CD4-positive, alpha-beta T cell (primary cell): ENCODE measurements around the gene ADGRL3. TPM values are rescaled to one million over a fixed set of nuclear protein-coding genes. Genes with fewer than 3 reads are reported as not detected.
"Not testable (repeated sequence)": the region's sequence is repeated elsewhere in the genome, so short reads cannot be mapped to it uniquely, and the experiment has no call there.

Experiments
- ATAC-seq: fragments of 200-7000 bp; cut with Tn5 transposase; one replicate; pipeline ENCODE4 v1.10.0; 2022; ENCODE audit warnings: mild to moderate bottlenecking; ENCODE audit not compliant: poor library complexity
- CTCF ChIA-PET: fragments of 350-600 bp; sonication (Branson Sonifier 250); formaldehyde crosslinking; loops from one replicate; lab custom pipeline; 2021; ENCODE audit warnings: antibody characterized with exemption, inconsistent platforms; lab: Charles Lee
- POLR2A ChIA-PET: fragments of 350-600 bp; sonication (Branson Sonifier 250); formaldehyde crosslinking; loops from one replicate; lab custom pipeline; 2021; ENCODE audit warnings: antibody characterized with exemption, inconsistent platforms; lab: Charles Lee
- DNase-seq, 14 experiments: peaks; one replicate each; pipeline ENCODE4 v3.0.0-alpha.2; 2013 to 2020; ENCODE audit warnings: mixed read lengths in 2 of 14
- H3K27ac ChIP-seq, 2 donors: one replicate each; pipeline versions ENCODE4 v1.5.1 to v1.7.0; 2013; ENCODE audit warnings: low read length in 2 of 2, low read depth in 1 of 2, mild to moderate bottlenecking in 1 of 2
- H3K27me3 ChIP-seq, 2 experiments: 1 replicate in 1 of 2; 2 replicates in 1 of 2; pipeline versions ENCODE4 v1.6.1 to v1.7.0; 2013; ENCODE audit warnings: low read length in 2 of 2, control low read depth in 1 of 2, mild to moderate bottlenecking in 1 of 2, moderate library complexity in 1 of 2; ENCODE audit not compliant: insufficient read depth in 2 of 2, control insufficient read depth in 1 of 2
- H3K36me3 ChIP-seq: one replicate; pipeline ENCODE4 v1.6.1; 2013; ENCODE audit warnings: low read length, control low read depth; ENCODE audit not compliant: insufficient read depth
- H3K4me1 ChIP-seq: one replicate; pipeline ENCODE4 v1.6.1; 2013; ENCODE audit warnings: low read length, control low read depth; ENCODE audit not compliant: insufficient read depth
- H3K4me3 ChIP-seq: one replicate; pipeline ENCODE4 v1.5.1; 2013; ENCODE audit warnings: mild to moderate bottlenecking, low read length, moderate library complexity
- H3K9me3 ChIP-seq, 2 experiments: 1 replicate in 1 of 2; 2 replicates in 1 of 2; pipeline versions ENCODE4 v1.6.1 to v1.7.0; 2013; ENCODE audit warnings: low read length in 2 of 2, mild to moderate bottlenecking in 2 of 2, control low read depth in 1 of 2, moderate library complexity in 1 of 2; ENCODE audit not compliant: control insufficient read depth in 1 of 2, insufficient read depth in 1 of 2
- H3K27ac Mint-ChIP-seq: one replicate; pipeline ENCODE4 v1.8.0; 2020; ENCODE audit warnings: mixed read lengths
- H3K27me3 Mint-ChIP-seq: one replicate; pipeline ENCODE4 v1.8.0; 2021; ENCODE audit warnings: mixed read lengths
- H3K36me3 Mint-ChIP-seq: one replicate; pipeline ENCODE4 v1.8.0; 2021; ENCODE audit warnings: low read depth, mixed read lengths
- H3K4me1 Mint-ChIP-seq: one replicate; pipeline ENCODE4 v1.8.0; 2021; ENCODE audit warnings: low read depth, mixed read lengths
- H3K4me3 Mint-ChIP-seq: one replicate; pipeline ENCODE4 v1.8.0; 2020; ENCODE audit warnings: mild to moderate bottlenecking, mixed read lengths
- H3K9me3 Mint-ChIP-seq: one replicate; pipeline ENCODE4 v1.8.0; 2020; ENCODE audit warnings: mixed read lengths
- CTCF ChIP-seq: fragments of 200-600 bp; IDR thresholded peaks from one replicate; pipeline ENCODE4 v1.8.0; 2022; ENCODE audit warnings: antibody characterized with exemption, mild to moderate bottlenecking
- intact Hi-C, 2 experiments: fragments of 100-400 bp; cut with DNase I in 1 of 2; cut with micrococcal nuclease in 1 of 2; formaldehyde crosslinking; loops; one replicate each; pipeline versions ENCODE4 v1.15.1 to v1.9.0; 2023 to 2025; cut with DNase I, micrococcal nuclease
- total RNA-seq, 174 experiments: library from RNA in 2 of 174; stranded (reverse) in 2 of 174; gene quantifications; one replicate each; pipeline ENCODE4 v1.2.3 and lab custom pipeline; 2021 to 2026

The ADGRL3 gene
- total RNA-seq, 2 experiments from 2014 or later: not detected

GRCh38 chr4:61204353-61205060 is 4.4 kb downstream of the ADGRL3 start:
- intact Hi-C loops: no loop called here
- ChIA-PET CTCF (no interaction called here), POLR2A (no interaction called here)
- H3K27ac ChIP-seq: no peak overlapping the region
- TF ChIP-seq CTCF: no peak
- peaks cover 25 to 36% of the 10 kb centered on the region in 2 experiments for H3K27me3 ChIP-seq
- no peak for DNase-seq
- H3K4me1 ChIP-seq: no peaks in the 10 kb centered on the region
- Mint-ChIP-seq H3K4me1 (no peaks in the 10 kb centered on the region), H3K4me3 (no peak overlapping the region), H3K36me3 (no peaks in the 10 kb centered on the region), H3K27me3 (peaks cover 35% of the 10 kb centered on the region), H3K9me3 (peaks cover 5% of the 10 kb centered on the region), H3K27ac (no peak overlapping the region)
- ATAC-seq: no peak
- H3K4me3 ChIP-seq: no peak overlapping the region
- peaks cover 0 to 34% of the 10 kb centered on the region in 2 experiments for H3K9me3 ChIP-seq
- no peaks in the 10 kb centered on the region for H3K36me3 ChIP-seq

GRCh38 chr4:61205066-61205465 is 4.9 kb downstream of the ADGRL3 start:
- DNase-seq: no peak
- POLR2A ChIA-PET: no interaction called here
- CTCF ChIA-PET: no interaction called here
- no peaks in the 10 kb centered on the region for H3K4me1 ChIP-seq
- no peak for ATAC-seq
- Mint-ChIP-seq H3K4me3 (no peak overlapping the region), H3K27me3 (peaks cover 32% of the 10 kb centered on the region), H3K36me3 (no peaks in the 10 kb centered on the region), H3K4me1 (no peaks in the 10 kb centered on the region), H3K27ac (no peak overlapping the region), H3K9me3 (peaks cover 2% of the 10 kb centered on the region)
- H3K27me3 ChIP-seq: peaks cover 23 to 30% of the 10 kb centered on the region in 2 experiments
- no peak overlapping the region for H3K27ac ChIP-seq
- intact Hi-C loops: no loop called here
- peaks cover 0 to 30% of the 10 kb centered on the region in 2 experiments for H3K9me3 ChIP-seq
- no peak for TF ChIP-seq CTCF
- H3K36me3 ChIP-seq: no peaks in the 10 kb centered on the region
- H3K4me3 ChIP-seq: no peak overlapping the region

GRCh38 chr4:61207156-61207555 is 7.0 kb downstream of the ADGRL3 start:
- H3K4me3 ChIP-seq, H3K27me3 ChIP-seq, H3K27ac ChIP-seq, H3K36me3 ChIP-seq, H3K9me3 Mint-ChIP-seq, CTCF ChIA-PET, intact Hi-C loops, POLR2A ChIA-PET, H3K4me1 Mint-ChIP-seq, DNase-seq, H3K4me1 ChIP-seq, H3K36me3 Mint-ChIP-seq, H3K27ac Mint-ChIP-seq, ATAC-seq, H3K4me3 Mint-ChIP-seq: not testable (repeated sequence)
- H3K27me3 Mint-ChIP-seq: peaks cover 24% of the 10 kb centered on the region
- H3K9me3 ChIP-seq: peaks cover 0 to 10% of the 10 kb centered on the region in 2 experiments
